ENCODE measurements around the gene RABGAP1L.
A peak's percentile ranks its signal among the peaks of the same experiment; 100 is the strongest.

The RABGAP1L gene

DNA sequence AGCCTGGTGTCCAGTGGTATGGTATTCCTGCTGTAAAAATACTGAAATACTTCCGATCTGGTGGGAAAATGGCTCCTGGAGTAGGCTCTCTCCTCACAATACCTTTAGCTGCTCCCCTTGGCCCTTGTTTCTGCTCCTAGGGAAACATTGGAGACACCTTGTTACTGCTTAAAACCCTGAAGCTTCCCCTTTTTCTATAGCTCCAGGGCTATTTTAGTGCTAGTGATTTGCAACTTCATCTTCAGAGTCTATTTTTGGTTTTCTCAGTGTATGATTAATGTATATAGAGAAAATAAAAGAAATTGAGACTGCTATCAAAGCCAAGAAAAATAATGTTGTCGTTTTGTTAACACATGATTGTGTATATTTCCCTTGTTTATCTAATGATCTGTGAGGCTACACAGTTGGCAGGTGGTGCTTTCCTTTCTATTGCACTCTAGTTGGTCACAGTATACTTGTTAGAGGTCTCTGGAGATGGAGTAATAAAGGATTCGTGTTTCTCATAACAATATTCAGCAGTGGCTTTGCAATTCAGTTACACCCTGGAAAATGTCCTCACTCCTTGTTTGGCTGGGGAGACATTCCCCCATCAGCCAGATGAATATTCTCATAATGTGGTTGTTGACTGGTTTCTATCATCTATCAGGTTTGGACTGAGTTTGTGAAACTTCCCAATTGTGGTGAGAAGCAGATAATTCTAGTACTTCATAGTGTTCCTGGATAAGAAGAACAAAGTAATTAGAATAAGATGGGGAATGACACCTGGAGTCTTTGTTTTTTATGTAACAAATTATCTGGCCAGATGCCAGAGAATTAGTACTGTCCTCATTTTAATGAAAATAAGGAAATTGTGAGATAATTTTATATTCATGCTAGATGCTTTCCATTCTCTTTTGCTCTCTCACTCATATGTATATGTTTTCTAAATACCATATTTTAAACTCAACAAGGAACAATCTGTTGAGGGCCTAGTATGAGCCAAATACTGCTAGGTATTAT is 795.6 kb downstream of the RABGAP1L start:
- Histone ChIP-seq H3K9ac (ENCODE audit: low read length) (no peak overlapping the region), H3K4me2 (ENCODE audit: low read length) (peak overlapping the region; percentile 82), H3K27me3 (ENCODE audit: low read depth, low read length) (no peaks in the 10 kb centered on the region), H3K4me1 (ENCODE audit: low read length) (peaks cover 32% of the 10 kb centered on the region), H3K9me3 (ENCODE audit: insufficient read depth, low read length) (no peaks in the 10 kb centered on the region), H4K20me1 (ENCODE audit: insufficient read depth, low read length) (peaks cover 7% of the 10 kb centered on the region; the same call in 1 of the 2 replicates), H3K27ac (ENCODE audit: low read length) (no peak overlapping the region), H3K4me3 (ENCODE audit: low read length) (no peak overlapping the region), H3K79me2 (ENCODE audit: low read length) (no peaks in the 10 kb centered on the region), H3K36me3 (replicated peaks; ENCODE audit: low read depth, low read length) (peaks cover 3% of the 10 kb centered on the region), H2AFZ (ENCODE audit: low read depth, low read length) (no peak overlapping the region)
- TF ChIP-seq EZH2phosphoT487 (IDR thresholded peaks at IDR 0.05; ENCODE audit: low read depth): no peak
- TF ChIP-seq, protein P1, sequence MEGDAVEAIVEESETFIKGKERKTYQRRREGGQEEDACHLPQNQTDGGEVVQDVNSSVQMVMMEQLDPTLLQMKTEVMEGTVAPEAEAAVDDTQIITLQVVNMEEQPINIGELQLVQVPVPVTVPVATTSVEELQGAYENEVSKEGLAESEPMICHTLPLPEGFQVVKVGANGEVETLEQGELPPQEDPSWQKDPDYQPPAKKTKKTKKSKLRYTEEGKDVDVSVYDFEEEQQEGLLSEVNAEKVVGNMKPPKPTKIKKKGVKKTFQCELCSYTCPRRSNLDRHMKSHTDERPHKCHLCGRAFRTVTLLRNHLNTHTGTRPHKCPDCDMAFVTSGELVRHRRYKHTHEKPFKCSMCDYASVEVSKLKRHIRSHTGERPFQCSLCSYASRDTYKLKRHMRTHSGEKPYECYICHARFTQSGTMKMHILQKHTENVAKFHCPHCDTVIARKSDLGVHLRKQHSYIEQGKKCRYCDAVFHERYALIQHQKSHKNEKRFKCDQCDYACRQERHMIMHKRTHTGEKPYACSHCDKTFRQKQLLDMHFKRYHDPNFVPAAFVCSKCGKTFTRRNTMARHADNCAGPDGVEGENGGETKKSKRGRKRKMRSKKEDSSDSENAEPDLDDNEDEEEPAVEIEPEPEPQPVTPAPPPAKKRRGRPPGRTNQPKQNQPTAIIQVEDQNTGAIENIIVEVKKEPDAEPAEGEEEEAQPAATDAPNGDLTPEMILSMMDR (IDR thresholded peaks at IDR 0.05; ENCODE audit: low read depth, low read length): no peak

DNA sequence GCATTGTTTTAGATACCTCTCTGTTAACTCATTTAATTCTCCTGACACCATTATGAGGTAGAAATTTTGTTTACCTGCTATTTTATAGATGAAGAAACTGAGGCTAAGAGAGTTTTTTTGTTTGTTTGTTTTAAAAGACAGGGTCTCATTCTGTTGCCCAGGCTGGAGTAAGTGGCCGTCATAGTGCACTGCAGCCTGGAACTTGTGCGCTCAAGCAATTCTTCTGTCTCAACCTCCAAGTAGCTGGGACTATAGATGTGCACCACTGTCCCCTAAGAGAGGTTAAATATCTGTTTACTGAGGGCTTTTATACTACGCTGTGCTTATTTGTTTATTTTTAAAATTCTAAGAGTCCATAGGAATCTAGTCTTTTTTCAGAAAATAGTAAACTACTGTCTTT is 796.8 kb downstream of the RABGAP1L start:
- Histone ChIP-seq H4K20me1 (ENCODE audit: insufficient read depth, low read length) (peaks cover 7% of the 10 kb centered on the region; the same call in 1 of the 2 replicates), H3K9ac (ENCODE audit: low read length) (no peak overlapping the region), H3K4me3 (ENCODE audit: low read length) (no peak overlapping the region), H3K4me1 (ENCODE audit: low read length) (peaks cover 32% of the 10 kb centered on the region), H3K27me3 (ENCODE audit: low read depth, low read length) (no peaks in the 10 kb centered on the region), H3K9me3 (ENCODE audit: insufficient read depth, low read length) (no peaks in the 10 kb centered on the region), H3K27ac (ENCODE audit: low read length) (no peak overlapping the region), H3K36me3 (replicated peaks; ENCODE audit: low read depth, low read length) (peaks cover 3% of the 10 kb centered on the region), H2AFZ (ENCODE audit: low read depth, low read length) (no peak overlapping the region), H3K79me2 (ENCODE audit: low read length) (no peaks in the 10 kb centered on the region), H3K4me2 (ENCODE audit: low read length) (no peak overlapping the region)
- no peak for TF ChIP-seq EZH2phosphoT487 (IDR thresholded peaks at IDR 0.05; ENCODE audit: low read depth)
- TF ChIP-seq, protein P1 (IDR thresholded peaks at IDR 0.05; ENCODE audit: low read depth, low read length): no peak

DNA sequence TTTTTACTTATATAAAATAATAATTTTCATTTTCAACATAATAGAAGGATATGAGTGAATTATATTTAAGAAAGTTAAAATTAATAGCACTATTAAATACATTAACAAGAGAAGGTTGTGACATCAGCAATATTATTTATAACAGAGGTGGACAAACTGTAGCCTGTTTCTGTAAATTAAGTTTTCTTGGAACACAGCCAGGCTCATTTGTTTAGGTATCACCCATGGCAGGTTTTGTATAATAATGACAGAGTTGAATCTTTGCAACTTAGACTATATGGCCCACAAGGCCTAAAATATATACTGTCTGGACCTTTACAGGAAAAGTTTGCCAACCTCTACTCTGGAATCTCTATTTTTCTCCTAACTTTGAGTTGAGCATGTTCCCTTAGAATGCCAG is 797.7 kb downstream of the RABGAP1L start:
- no peak overlapping the region for H3K27ac ChIP-seq (ENCODE audit: low read length)
- H2AFZ ChIP-seq (ENCODE audit: low read depth, low read length): no peak overlapping the region
- TF ChIP-seq, protein P1 (IDR thresholded peaks at IDR 0.05; ENCODE audit: low read depth, low read length): no peak
- TF ChIP-seq EZH2phosphoT487 (IDR thresholded peaks at IDR 0.05; ENCODE audit: low read depth): no peak
- no peaks in the 10 kb centered on the region for H3K79me2 ChIP-seq (ENCODE audit: low read length)
- no peaks in the 10 kb centered on the region for H3K27me3 ChIP-seq (ENCODE audit: low read depth, low read length)
- no peaks in the 10 kb centered on the region for H3K9me3 ChIP-seq (ENCODE audit: insufficient read depth, low read length)
- peaks cover 3% of the 10 kb centered on the region for H3K36me3 ChIP-seq (replicated peaks; ENCODE audit: low read depth, low read length)
- H3K4me2 ChIP-seq (ENCODE audit: low read length): no peak overlapping the region
- H3K4me1 ChIP-seq (ENCODE audit: low read length): peaks cover 32% of the 10 kb centered on the region
- peaks cover 7% of the 10 kb centered on the region; the same call in 1 of the 2 replicates for H4K20me1 ChIP-seq (ENCODE audit: insufficient read depth, low read length)
- no peak overlapping the region for H3K4me3 ChIP-seq (ENCODE audit: low read length)
- no peak overlapping the region for H3K9ac ChIP-seq (ENCODE audit: low read length)

DNA sequence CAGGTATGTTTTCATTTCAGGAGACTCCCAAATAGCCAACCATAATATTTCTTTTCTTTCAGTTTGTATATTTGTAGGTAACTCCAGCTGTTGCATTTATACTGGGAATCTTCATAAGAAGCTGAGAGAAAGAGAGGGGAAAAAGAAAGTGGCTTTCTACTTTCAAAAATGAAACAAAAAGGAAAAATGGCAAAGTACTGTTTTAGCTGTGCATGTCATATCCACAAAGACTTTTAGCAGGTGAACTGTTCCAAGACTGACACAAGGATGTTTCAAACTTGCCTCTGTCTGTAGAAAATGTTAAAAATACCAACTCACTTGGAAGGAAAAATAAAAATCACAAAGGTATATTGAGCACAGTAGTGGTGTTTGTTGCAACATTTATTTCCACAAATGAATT is 798.5 kb downstream of the RABGAP1L start:
- no peak for TF ChIP-seq EZH2phosphoT487 (IDR thresholded peaks at IDR 0.05; ENCODE audit: low read depth)
- TF ChIP-seq, protein P1 (IDR thresholded peaks at IDR 0.05; ENCODE audit: low read depth, low read length): no peak
- no peak overlapping the region for H2AFZ ChIP-seq (ENCODE audit: low read depth, low read length)
- H3K9ac ChIP-seq (ENCODE audit: low read length): no peak overlapping the region
- H3K4me2 ChIP-seq (ENCODE audit: low read length): no peak overlapping the region
- peaks cover 7% of the 10 kb centered on the region; the same call in 1 of the 2 replicates for H4K20me1 ChIP-seq (ENCODE audit: insufficient read depth, low read length)
- no peak overlapping the region for H3K27ac ChIP-seq (ENCODE audit: low read length)
- H3K4me1 ChIP-seq (ENCODE audit: low read length): peaks cover 26% of the 10 kb centered on the region
- peaks cover 3% of the 10 kb centered on the region for H3K36me3 ChIP-seq (replicated peaks; ENCODE audit: low read depth, low read length)
- no peaks in the 10 kb centered on the region for H3K9me3 ChIP-seq (ENCODE audit: insufficient read depth, low read length)
- no peak overlapping the region for H3K4me3 ChIP-seq (ENCODE audit: low read length)
- H3K27me3 ChIP-seq (ENCODE audit: low read depth, low read length): no peaks in the 10 kb centered on the region
- H3K79me2 ChIP-seq (ENCODE audit: low read length): no peaks in the 10 kb centered on the region
